Fibroblast of pulmonary artery (primary cell): ENCODE data around the gene SIGMAR1.

Experiments used
- DNase-seq: peaks from one replicate; pipeline ENCODE4 v3.0.0-alpha.2; 2010; ENCODE audit warnings: low read depth
- H3K4me3 ChIP-seq: replicated peaks from 2 replicates; pipeline ENCODE4 v1.5.1; 2011; ENCODE audit warnings: low read depth, mild to moderate bottlenecking, control low read depth, low read length, moderate library complexity
- CTCF ChIP-seq: IDR thresholded peaks from 2 replicates; pipeline ENCODE4 v1.5.1; 2011; ENCODE audit warnings: mild to moderate bottlenecking, control low read depth, low read length, inconsistent platforms; ENCODE audit errors: missing control alignments

SIGMAR1 gene

GRCh38 chr9:34591248-34591916 is 46.2 kb downstream of the SIGMAR1 start:
- TF ChIP-seq CTCF, result peak; percentile 77
- H3K4me3 ChIP-seq, result no peak overlapping the region
- DNase-seq, result peak; percentile 80

GRCh38 chr9:34590381-34591247 is 47.0 kb downstream of the SIGMAR1 start:
- no peak overlapping the region for H3K4me3 ChIP-seq
- TF ChIP-seq CTCF, result no peak
- peak; percentile 20 for DNase-seq

GRCh38 chr9:34589636-34590380 is 47.8 kb downstream of the SIGMAR1 start, which contains the start of gene CNTFR:
CNTFR (minus strand) TSS chr9:34589724; CDS start chr9:34568981, 20,743 bp downstream.
- TF ChIP-seq CTCF, result no peak
- DNase-seq, result no peak
- no peak within 1 kb of the TSS for H3K4me3 ChIP-seq

- no peak for TF ChIP-seq CTCF
- no peak overlapping the region for H3K4me3 ChIP-seq
- no peak for DNase-seq
Observed at GRCh38 chr9:34588671-34589635, 48.6 kb downstream of the SIGMAR1 start.

- H3K4me3 ChIP-seq, result no peak overlapping the region
- no peak for DNase-seq
- no peak for TF ChIP-seq CTCF
Observed at GRCh38 chr9:34587271-34587670, 50.3 kb downstream of the SIGMAR1 start.
